ENCODE measurements around the gene RASSF1. TPM values are rescaled to one million over a fixed set of nuclear protein-coding genes. Genes with fewer than 3 reads are reported as not detected.

RASSF1 gene
- total RNA-seq, 1 experiment from 2014 or later: 28.1 TPM

GRCh38 chr3:50295553-50296431, 44.8 kb downstream of the RASSF1 start:
- no peaks in the 10 kb centered on the region for H3K9me3 Mint-ChIP-seq (ENCODE audit: unreplicated experiment)
- H3K27me3 ChIP-seq (replicated peaks; ENCODE audit: control insufficient read depth, insufficient read depth, low read length): no peaks in the 10 kb centered on the region
- no peak overlapping the region for H3K4me3 Mint-ChIP-seq (ENCODE audit: unreplicated experiment)
- H3K36me3 Mint-ChIP-seq (ENCODE audit: insufficient read depth, unreplicated experiment): peaks cover 28% of the 10 kb centered on the region
- intact Hi-C loops (cut with micrococcal nuclease; ENCODE audit: unreplicated experiment): no loop called here
- H3K9me3 ChIP-seq: no peaks in the 10 kb centered on the region
- H3K4me1 Mint-ChIP-seq (ENCODE audit: low read depth, unreplicated experiment): peaks cover 22% of the 10 kb centered on the region
- no TSS peak for BruUV-seq (replicated peaks)
- no peak for TF ChIP-seq CTCF (IDR thresholded peaks at IDR 0.05; ENCODE audit: insufficient read depth in 1 of 2, low read depth in 1 of 2, low read length in 1 of 2, severe bottlenecking in 1 of 2, unreplicated experiment in 1 of 2)
- no peak overlapping the region for H3K4me3 ChIP-seq (ENCODE audit: low read depth, low read length)
- H3K27me3 Mint-ChIP-seq (ENCODE audit: insufficient read depth, unreplicated experiment): no peaks in the 10 kb centered on the region
- ChIA-PET POLR2A (no interaction called here), CTCF (no interaction called here)
- no peaks in the 10 kb centered on the region for H3K36me3 ChIP-seq (ENCODE audit: control insufficient read depth, insufficient read depth, low read length)
- no peak overlapping the region for H3K27ac Mint-ChIP-seq (ENCODE audit: unreplicated experiment)
- peaks cover 19% of the 10 kb centered on the region for H3K4me1 ChIP-seq
- DNase-seq: no peak

- Mint-ChIP-seq H3K36me3 (ENCODE audit: insufficient read depth, unreplicated experiment) (peaks cover 29% of the 10 kb centered on the region), H3K27ac (ENCODE audit: unreplicated experiment) (no peak overlapping the region), H3K27me3 (ENCODE audit: insufficient read depth, unreplicated experiment) (no peaks in the 10 kb centered on the region), H3K4me1 (ENCODE audit: low read depth, unreplicated experiment) (peaks cover 22% of the 10 kb centered on the region), H3K9me3 (ENCODE audit: unreplicated experiment) (no peaks in the 10 kb centered on the region), H3K4me3 (ENCODE audit: unreplicated experiment) (no peak overlapping the region)
- TF ChIP-seq CTCF (IDR thresholded peaks at IDR 0.05; ENCODE audit: insufficient read depth in 1 of 2, low read depth in 1 of 2, low read length in 1 of 2, severe bottlenecking in 1 of 2, unreplicated experiment in 1 of 2): no peak
- Histone ChIP-seq H3K4me3 (ENCODE audit: low read depth, low read length) (no peak overlapping the region), H3K36me3 (ENCODE audit: control insufficient read depth, insufficient read depth, low read length) (peaks cover 3% of the 10 kb centered on the region; the same call in 1 of the 2 replicates), H3K27me3 (replicated peaks; ENCODE audit: control insufficient read depth, insufficient read depth, low read length) (no peaks in the 10 kb centered on the region), H3K4me1 (peaks cover 10% of the 10 kb centered on the region), H3K9me3 (no peaks in the 10 kb centered on the region)
- ChIA-PET CTCF (no interaction called here), POLR2A (no interaction called here)
- no TSS peak for BruUV-seq (replicated peaks)
- intact Hi-C loops (cut with micrococcal nuclease; ENCODE audit: unreplicated experiment): no loop called here
- no peak for DNase-seq
These were observed 45.9 kb downstream of the RASSF1 start for GRCh38 chr3:50294492-50295403.

GRCh38 chr3:50294089-50294488, 46.5 kb downstream of the RASSF1 start:
- H3K4me3 ChIP-seq (ENCODE audit: low read depth, low read length): no peak overlapping the region
- no peak for TF ChIP-seq CTCF (IDR thresholded peaks at IDR 0.05; ENCODE audit: insufficient read depth in 1 of 2, low read depth in 1 of 2, low read length in 1 of 2, severe bottlenecking in 1 of 2, unreplicated experiment in 1 of 2)
- H3K36me3 ChIP-seq (ENCODE audit: control insufficient read depth, insufficient read depth, low read length): peaks cover 5% of the 10 kb centered on the region; the same call in 1 of the 2 replicates
- DNase-seq: no peak
- Mint-ChIP-seq H3K4me3 (ENCODE audit: unreplicated experiment) (no peak overlapping the region), H3K27me3 (ENCODE audit: insufficient read depth, unreplicated experiment) (no peaks in the 10 kb centered on the region), H3K4me1 (ENCODE audit: low read depth, unreplicated experiment) (peaks cover 22% of the 10 kb centered on the region), H3K36me3 (ENCODE audit: insufficient read depth, unreplicated experiment) (peaks cover 29% of the 10 kb centered on the region), H3K27ac (ENCODE audit: unreplicated experiment) (no peak overlapping the region), H3K9me3 (ENCODE audit: unreplicated experiment) (no peaks in the 10 kb centered on the region)
- H3K9me3 ChIP-seq: no peaks in the 10 kb centered on the region
- no peaks in the 10 kb centered on the region for H3K27me3 ChIP-seq (replicated peaks; ENCODE audit: control insufficient read depth, insufficient read depth, low read length)
- POLR2A ChIA-PET: no interaction called here
- intact Hi-C loops (cut with micrococcal nuclease; ENCODE audit: unreplicated experiment): no loop called here
- H3K4me1 ChIP-seq: peaks cover 10% of the 10 kb centered on the region
- CTCF ChIA-PET: no interaction called here
- BruUV-seq (replicated peaks): no TSS peak

Measured in Caco-2 (cell line).